Heart right ventricle (tissue), 16 donors: ENCODE data around the gene KRT85. TPM values are rescaled to one million over a fixed set of nuclear protein-coding genes. Genes with fewer than 3 reads are reported as not detected.
A peak's percentile ranks its signal among the peaks of the same experiment; 100 is the strongest.
"Not testable (repeated sequence)": the region's sequence is repeated elsewhere in the genome, so short reads cannot be mapped to it uniquely, and the experiment has no call there.

Experiments used
- ATAC-seq, 8 donors: fragments of 200-7000 bp; cut with Tn5 transposase; one replicate each; pipeline ENCODE4 v1.9.1; 2020; ENCODE audit warnings: mild to moderate bottlenecking in 8 of 8, moderate library complexity in 8 of 8, moderate number of reproducible peaks in 1 of 8
- DNase-seq, 2 donors: peaks; one replicate each; pipeline ENCODE4 v3.0.0-alpha.2; 2020
- H3K27ac ChIP-seq, 10 donors: fragments of 200-600 bp; sonication (generic) in 2 of 10; one replicate each; pipeline versions ENCODE4 v1.5.0 to v1.8.0; 2020 to 2022; ENCODE audit warnings: mild to moderate bottlenecking in 3 of 10
- H3K27me3 ChIP-seq, 7 donors: fragments of 200-600 bp; one replicate each; pipeline ENCODE4 v1.8.0; 2021 to 2022; ENCODE audit warnings: mild to moderate bottlenecking in 2 of 7
- H3K36me3 ChIP-seq, 9 donors: fragments of 200-600 bp; sonication (generic) in 1 of 9; one replicate each; pipeline versions ENCODE4 v1.5.0 to v1.8.0; 2020 to 2022; ENCODE audit warnings: mild to moderate bottlenecking in 2 of 9
- H3K4me1 ChIP-seq, 9 donors: fragments of 200-600 bp; sonication (generic) in 1 of 9; one replicate each; pipeline versions ENCODE4 v1.5.0 to v1.8.0; 2020 to 2022; ENCODE audit warnings: mild to moderate bottlenecking in 4 of 9
- H3K4me3 ChIP-seq, 10 donors: fragments of 200-600 bp; sonication (generic) in 2 of 10; one replicate each; pipeline versions ENCODE4 v1.5.0 to v1.8.0; 2020 to 2022; ENCODE audit warnings: mild to moderate bottlenecking in 7 of 10, moderate library complexity in 2 of 10
- H3K9me3 ChIP-seq, 11 donors: fragments of 200-600 bp in 10 of 11; sonication (generic) in 2 of 11; one replicate each; pipeline versions ENCODE4 v1.5.0 to v1.8.0; 2013 to 2022; ENCODE audit warnings: mild to moderate bottlenecking in 2 of 11, control low read depth in 1 of 11, moderate library complexity in 1 of 11
- WGBS, 2 donors: extraction: QIAGEN DNeasy Blood & Tissue Kit; methylation state at CpG; one replicate each; pipeline ENCODE4 v1.1.7; 2013; ENCODE audit warnings: inconsistent platforms in 1 of 2; 5-methylcytosine and 5-hydroxymethylcytosine counted together
- intact Hi-C, 10 donors: fragments of 100-400 bp; cut with DNase I; formaldehyde crosslinking; loops; one replicate each; pipeline versions ENCODE4 v1.11.1 to v1.14.2; 2022
- polyA plus RNA-seq, 2 donors: library from polyadenylated mRNA; stranded (reverse); fragments of 200-250 nt; gene quantifications; one replicate each; pipeline ENCODE4 v1.2.3, GENCODE V29; 2013
- total RNA-seq, 10 donors: library from RNA; stranded (reverse); fragmentation: NEBNext Ultra II Directional in 3 of 10; extraction: Animal tissue kit (Norgen Biotek cat#: 25700) in 3 of 10; gene quantifications; one replicate each; pipeline versions ENCODE4 v1.2.1 to v1.2.4, GENCODE V29; 2021 to 2023
- TF ChIP-seq, protein P1 (sequence below), 9 donors: fragments of 200-600 bp; sonication (generic) in 2 of 9; IDR thresholded peaks; one replicate each; pipeline versions ENCODE4 v1.5.0 to v1.8.0; 2021 to 2022; ENCODE audit warnings: antibody characterized with exemption in 9 of 9, mild to moderate bottlenecking in 5 of 9, moderate library complexity in 1 of 9
- donor health status: Arrhythmogenic right ventricular cardiomyopathy.
- donor health status: ischemic (EF 13 %, LVEDD 7.1; RV severe dilation, severe dysfunction).
- donor health status: healthy with polysubstance abuse.
- donor health status: DM: no; HTN: yes; CAD: no.
- donor health status: DM: no; HTN: no; CAD: no.
- donor health status: ischemic (EF 25% LVEDD 6.9; RV normal size, moderate dysfunction).
- donor health status: ischemic (EF 25% LVEDD 5.7; RV mildly dilated, moderate dysfunction).
- donor health status: healthy.
- donor health status: DM: yes; HTN: yes; CAD: no.
- donor health status: Ischemic cardiomyopathy.
- donor health status: ischemic (EF 35%, LVEDD 5.7; RV mildly dilated, moderate dysfunction).
- donor health status: nonischemic (EF 11% LVEDD 7.7; RV severe dilation, severe dysfunction).
- donor health status: DM: yes; HTN: yes; CAD: no.
- donor health status: PGD.
- donor health status: ischemic (EF 29% LVEDD 5.4; RV normal size, mild dysfunction).
- donor health status: nonischemic (EF 23%, LVEDD 6.1; RV moderate dilation, normal function).

The KRT85 gene
- total and polyA plus RNA-seq, 12 donors, result not detected

DNA sequence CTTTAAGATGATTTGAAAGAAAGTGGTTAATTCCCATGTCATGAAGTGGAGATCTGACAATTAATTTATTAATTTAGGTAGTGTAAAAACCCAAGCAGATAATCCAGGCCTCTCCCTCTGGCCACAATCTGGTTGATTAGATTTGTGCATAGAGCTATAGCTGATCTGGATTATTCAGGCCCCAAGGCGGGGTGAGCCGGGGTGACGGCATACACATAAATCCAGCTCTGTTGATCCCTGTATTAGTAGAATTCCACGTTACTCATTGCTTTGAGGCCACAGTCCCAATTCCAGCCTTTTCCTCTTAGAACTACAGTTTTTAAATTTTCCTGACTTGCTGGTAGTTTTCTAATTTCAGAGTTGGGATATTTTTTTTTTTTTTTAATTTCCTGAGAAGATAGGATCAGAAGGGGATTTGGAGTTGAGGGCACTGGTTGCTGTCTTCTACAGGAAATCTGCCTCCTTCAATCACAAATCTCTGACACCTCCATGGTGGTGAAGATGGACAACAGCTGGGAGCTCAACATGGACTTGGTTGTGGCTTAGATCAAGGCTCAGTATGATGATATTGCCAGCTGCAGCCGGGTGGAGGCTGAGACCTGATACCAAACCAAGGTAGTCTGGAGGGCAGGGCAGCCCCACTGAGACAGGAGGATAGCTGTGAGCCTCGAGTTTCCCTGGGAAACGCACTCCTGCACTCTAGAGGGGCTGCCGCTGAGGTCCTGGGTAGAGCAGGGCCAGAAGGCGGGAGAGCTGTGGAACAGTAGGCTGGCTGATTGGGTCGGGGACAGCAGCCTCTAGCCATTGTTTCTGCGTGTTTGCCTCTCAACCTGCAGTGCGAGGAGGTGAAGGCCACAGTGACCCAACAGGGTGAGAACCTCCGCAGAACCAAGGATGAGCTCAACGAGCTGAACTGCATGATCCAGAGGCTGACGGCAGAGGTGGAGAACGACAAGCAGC lies 19.4 kb downstream of the KRT85 start:
- Histone ChIP-seq H3K9me3 (peaks cover 0 to 14% (median 7%) of the 10 kb centered on the region in 11 donors), H3K4me3 (no peak overlapping the region), H3K4me1 (peaks cover 0 to 13% (median 4%) of the 10 kb centered on the region in 9 donors), H3K27ac (no peak overlapping the region), H3K27me3 (peaks cover 0 to 11% (median 0%) of the 10 kb centered on the region in 7 donors), H3K36me3 (no peaks in the 10 kb centered on the region)
- WGBS, 2 donors, result 74 to 76% methylated on average over 16 of the region's 16 CpGs
- DNase-seq (no peak), ATAC-seq (no peak)
- TF ChIP-seq, protein P1, sequence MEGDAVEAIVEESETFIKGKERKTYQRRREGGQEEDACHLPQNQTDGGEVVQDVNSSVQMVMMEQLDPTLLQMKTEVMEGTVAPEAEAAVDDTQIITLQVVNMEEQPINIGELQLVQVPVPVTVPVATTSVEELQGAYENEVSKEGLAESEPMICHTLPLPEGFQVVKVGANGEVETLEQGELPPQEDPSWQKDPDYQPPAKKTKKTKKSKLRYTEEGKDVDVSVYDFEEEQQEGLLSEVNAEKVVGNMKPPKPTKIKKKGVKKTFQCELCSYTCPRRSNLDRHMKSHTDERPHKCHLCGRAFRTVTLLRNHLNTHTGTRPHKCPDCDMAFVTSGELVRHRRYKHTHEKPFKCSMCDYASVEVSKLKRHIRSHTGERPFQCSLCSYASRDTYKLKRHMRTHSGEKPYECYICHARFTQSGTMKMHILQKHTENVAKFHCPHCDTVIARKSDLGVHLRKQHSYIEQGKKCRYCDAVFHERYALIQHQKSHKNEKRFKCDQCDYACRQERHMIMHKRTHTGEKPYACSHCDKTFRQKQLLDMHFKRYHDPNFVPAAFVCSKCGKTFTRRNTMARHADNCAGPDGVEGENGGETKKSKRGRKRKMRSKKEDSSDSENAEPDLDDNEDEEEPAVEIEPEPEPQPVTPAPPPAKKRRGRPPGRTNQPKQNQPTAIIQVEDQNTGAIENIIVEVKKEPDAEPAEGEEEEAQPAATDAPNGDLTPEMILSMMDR (IDR thresholded peaks at IDR 0.05), result no peak
- intact Hi-C loops, result no loop called here

DNA sequence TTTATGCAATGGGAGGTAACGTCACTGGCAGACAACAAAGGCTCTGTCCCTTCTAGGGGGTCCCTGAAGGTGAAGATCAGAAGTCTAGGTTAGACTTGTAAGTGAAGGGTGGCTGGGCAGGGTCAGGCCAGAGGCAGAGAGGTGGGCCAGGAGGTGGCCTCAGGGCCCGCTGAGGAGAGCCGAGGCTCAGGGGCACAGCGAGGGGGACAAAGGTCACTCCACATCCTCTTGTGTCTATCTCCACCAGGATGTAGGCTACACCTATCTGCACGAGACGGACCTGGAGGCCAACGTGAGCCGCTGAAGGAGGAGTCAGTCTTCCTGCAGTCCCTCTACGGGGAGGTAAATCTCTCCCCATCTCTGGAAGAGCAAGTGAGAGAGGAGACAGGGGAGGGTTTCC lies 20.3 kb downstream of the KRT85 start:
- 75% methylated on average over 9 of the region's 9 CpGs for WGBS, 2 donors
- intact Hi-C loops, result no loop called here
- no peaks in the 10 kb centered on the region for H3K36me3 ChIP-seq
- peaks cover 0 to 5% (median 0%) of the 10 kb centered on the region in 7 donors for H3K27me3 ChIP-seq
- H3K4me1 ChIP-seq, result peaks cover 0 to 13% (median 4%) of the 10 kb centered on the region in 9 donors
- H3K4me3 ChIP-seq, result no peak overlapping the region
- H3K9me3 ChIP-seq, result peaks cover 0 to 18% (median 7%) of the 10 kb centered on the region in 11 donors
- H3K27ac ChIP-seq, result no peak overlapping the region
- no peak for DNase-seq
- peak in 2 of 8 donors; percentile 7 to 18 for ATAC-seq
- TF ChIP-seq, protein P1 (IDR thresholded peaks at IDR 0.05), result no peak

DNA sequence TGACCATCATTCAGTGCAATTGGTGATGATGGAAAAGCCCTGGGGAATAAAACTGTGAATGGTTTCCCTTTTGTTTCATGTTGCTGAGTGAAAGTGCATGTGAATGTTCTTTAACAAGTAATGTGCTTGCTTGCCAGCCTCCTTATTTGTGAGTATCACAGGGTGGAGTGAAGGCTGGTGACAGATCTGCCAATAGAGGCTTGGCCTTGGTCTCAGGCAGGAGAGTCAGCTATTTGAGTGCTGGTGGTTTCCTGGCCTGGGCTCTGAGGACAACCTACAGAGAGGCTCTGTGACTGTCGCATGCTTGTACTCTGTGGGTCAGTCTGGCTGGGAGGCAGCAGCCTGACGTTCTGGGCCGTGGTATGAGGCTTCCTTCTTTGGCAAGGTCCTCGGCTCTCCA lies 20.7 kb downstream of the KRT85 start:
- peaks cover 0 to 18% (median 7%) of the 10 kb centered on the region in 11 donors for H3K9me3 ChIP-seq
- DNase-seq (peak in 1 of 2 donors; percentile 24), ATAC-seq (peak; percentile 59 to 84 (median 70))
- H3K4me1 ChIP-seq, result peaks cover 0 to 13% (median 4%) of the 10 kb centered on the region in 9 donors
- H3K36me3 ChIP-seq, result no peaks in the 10 kb centered on the region
- 37 to 44% methylated on average over 4 of the region's 4 CpGs for WGBS, 2 donors
- H3K27ac ChIP-seq, result no peak overlapping the region
- intact Hi-C loops, result no loop called here
- TF ChIP-seq, protein P1 (IDR thresholded peaks at IDR 0.05), result no peak
- H3K4me3 ChIP-seq, result no peak overlapping the region
- peaks cover 0 to 7% (median 0%) of the 10 kb centered on the region in 7 donors for H3K27me3 ChIP-seq

DNA sequence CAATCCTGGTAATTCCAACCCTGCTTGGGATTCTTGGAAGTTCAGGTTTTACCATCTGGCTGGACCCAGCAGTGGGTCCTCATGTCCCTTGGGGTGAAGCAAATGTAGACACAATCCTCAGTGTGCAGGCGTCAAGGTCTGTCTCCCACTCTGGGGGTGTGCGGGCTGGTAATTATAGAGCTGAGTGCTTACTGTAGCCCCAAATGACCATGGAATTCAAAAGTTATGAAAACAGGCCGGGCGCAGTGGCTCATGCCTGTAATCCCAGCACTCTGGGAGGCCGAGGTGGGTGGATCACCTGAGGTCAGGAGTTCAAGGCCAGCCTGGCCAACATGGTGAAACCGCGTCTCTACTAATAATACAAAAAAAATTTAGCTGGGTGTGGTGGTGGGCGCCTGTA lies 22.2 kb downstream of the KRT85 start:
- intact Hi-C loops, H3K36me3 ChIP-seq, DNase-seq, H3K4me3 ChIP-seq, H3K27ac ChIP-seq, ATAC-seq: not testable (repeated sequence)
- H3K4me1 ChIP-seq, result peaks cover 0 to 13% (median 0%) of the 10 kb centered on the region in 9 donors
- H3K9me3 ChIP-seq, result peaks cover 0 to 18% (median 7%) of the 10 kb centered on the region in 11 donors
- 86 to 91% methylated on average over 8 of the region's 8 CpGs for WGBS, 2 donors
- peaks cover 0 to 14% (median 0%) of the 10 kb centered on the region in 7 donors for H3K27me3 ChIP-seq
